ENCODE data around the gene TRIP13. TPM values are rescaled to one million over a fixed set of nuclear protein-coding genes. Genes with fewer than 3 reads are reported as not detected.

TRIP13 gene
- total RNA-seq, 2 donors from 2014 or later: 21.9 to 32.4 TPM

DNA sequence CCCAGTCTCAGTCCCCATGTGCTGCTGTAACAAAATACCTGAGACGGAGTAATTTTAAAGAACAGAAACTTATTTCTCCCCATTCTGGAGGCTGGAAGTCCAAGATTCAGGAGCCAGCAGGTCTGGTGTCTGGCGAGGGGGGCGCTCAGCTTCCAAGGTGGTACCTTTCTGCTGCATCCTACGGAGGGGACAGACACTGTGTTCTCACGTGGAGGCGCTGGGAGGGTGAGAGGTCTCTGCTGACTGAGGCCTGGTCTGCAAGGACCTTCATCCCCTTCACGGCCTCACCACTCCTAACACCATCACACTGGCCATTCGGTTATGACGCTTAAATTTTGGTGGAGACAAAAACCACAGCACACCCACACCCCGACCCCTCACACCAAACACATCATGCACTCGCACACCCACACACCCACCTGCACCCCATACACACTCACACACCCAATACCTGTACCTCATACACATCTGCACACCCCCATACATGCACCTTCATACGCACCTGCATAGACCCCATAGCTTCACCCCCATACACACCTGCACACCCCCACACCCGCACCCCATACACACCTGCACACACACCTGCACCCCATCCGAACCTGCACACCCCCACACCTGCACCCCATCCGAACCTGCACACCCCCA, 32.1 kb upstream of the TRIP13 start:
- Mint-ChIP-seq H3K36me3 (ENCODE audit: low read depth) (peaks cover 25% of the 10 kb centered on the region), H3K27ac (no peak overlapping the region), H3K27me3 (ENCODE audit: insufficient read depth) (no peaks in the 10 kb centered on the region), H3K4me1 (peaks cover 5% of the 10 kb centered on the region), H3K9me3 (no peaks in the 10 kb centered on the region), H3K4me3 (no peak overlapping the region)
- Histone ChIP-seq H3K4me1 (ENCODE audit: control insufficient read depth, insufficient read depth, low read length) (no peaks in the 10 kb centered on the region), H3K9me3 (ENCODE audit: control insufficient read depth, low read length) (no peaks in the 10 kb centered on the region), H3K36me3 (ENCODE audit: control insufficient read depth, insufficient read depth, low read length) (peaks cover 33% of the 10 kb centered on the region), H3K9ac (ENCODE audit: extremely low read depth, low read length, poor library complexity, severe bottlenecking) (no peak overlapping the region), H3K4me3 (ENCODE audit: low read length) (no peak overlapping the region), H3K27me3 (ENCODE audit: control insufficient read depth, insufficient read depth, low read length, poor library complexity, severe bottlenecking) (no peaks in the 10 kb centered on the region), H3K27ac (ENCODE audit: low read depth, low read length) (no peak overlapping the region)
- TF ChIP-seq, protein P1, sequence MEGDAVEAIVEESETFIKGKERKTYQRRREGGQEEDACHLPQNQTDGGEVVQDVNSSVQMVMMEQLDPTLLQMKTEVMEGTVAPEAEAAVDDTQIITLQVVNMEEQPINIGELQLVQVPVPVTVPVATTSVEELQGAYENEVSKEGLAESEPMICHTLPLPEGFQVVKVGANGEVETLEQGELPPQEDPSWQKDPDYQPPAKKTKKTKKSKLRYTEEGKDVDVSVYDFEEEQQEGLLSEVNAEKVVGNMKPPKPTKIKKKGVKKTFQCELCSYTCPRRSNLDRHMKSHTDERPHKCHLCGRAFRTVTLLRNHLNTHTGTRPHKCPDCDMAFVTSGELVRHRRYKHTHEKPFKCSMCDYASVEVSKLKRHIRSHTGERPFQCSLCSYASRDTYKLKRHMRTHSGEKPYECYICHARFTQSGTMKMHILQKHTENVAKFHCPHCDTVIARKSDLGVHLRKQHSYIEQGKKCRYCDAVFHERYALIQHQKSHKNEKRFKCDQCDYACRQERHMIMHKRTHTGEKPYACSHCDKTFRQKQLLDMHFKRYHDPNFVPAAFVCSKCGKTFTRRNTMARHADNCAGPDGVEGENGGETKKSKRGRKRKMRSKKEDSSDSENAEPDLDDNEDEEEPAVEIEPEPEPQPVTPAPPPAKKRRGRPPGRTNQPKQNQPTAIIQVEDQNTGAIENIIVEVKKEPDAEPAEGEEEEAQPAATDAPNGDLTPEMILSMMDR (conservative IDR thresholded peaks at IDR 0.05): no peak
- 91 to 94% methylated on average over 5 to 15 of the region's 15 CpGs for WGBS, 2 experiments (ENCODE audit: insufficient coverage in 1 of 2, insufficient read length in 1 of 2)
- DNase-seq: no peak

DNA sequence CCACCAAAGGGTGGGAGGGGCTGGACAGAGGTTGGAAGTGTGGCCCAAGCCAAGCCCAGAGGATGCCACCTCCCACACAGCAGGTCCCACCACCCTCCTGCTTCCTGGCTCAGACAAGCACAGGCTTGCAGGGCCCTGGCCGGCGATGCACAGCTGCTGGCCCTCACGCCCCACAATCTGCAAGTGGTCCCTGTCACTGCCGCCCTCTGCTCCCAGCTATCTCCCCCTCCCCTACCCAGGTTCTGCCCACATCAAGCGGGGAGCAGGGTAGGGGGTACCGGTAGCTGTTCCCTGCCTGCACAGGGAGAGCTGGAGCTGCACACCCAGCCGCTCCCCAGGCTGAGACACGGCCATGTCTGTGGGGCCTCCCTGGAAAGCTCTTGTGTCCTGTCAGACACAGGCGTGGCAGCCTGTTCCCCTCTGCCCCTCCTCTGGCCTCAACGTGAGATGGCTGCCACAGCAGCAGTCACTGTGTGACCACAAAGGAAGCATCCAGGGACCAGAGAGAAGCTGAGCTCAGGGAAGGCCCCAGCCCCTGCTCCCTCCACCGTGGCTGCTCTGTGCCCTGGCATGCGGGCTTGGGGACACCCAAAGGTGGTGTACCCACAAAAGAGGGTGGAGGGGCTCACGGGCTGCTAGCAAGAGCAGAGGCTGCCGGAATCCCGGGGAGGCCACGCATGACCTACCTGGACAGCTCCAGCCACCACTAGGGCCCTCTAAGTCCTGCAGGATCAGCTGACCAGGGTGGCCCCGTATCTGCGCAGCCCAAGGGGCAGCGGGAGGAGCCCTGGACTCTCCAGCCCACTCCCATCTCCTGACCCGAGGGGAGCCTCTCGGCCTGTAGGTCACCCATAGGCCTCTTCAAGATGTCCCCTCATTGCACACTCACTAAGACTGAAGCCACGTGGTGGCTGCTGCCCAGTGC, 31.0 kb upstream of the TRIP13 start:
- Mint-ChIP-seq H3K36me3 (ENCODE audit: low read depth) (peaks cover 32% of the 10 kb centered on the region), H3K4me1 (peaks cover 5% of the 10 kb centered on the region), H3K9me3 (no peaks in the 10 kb centered on the region), H3K27ac (no peak overlapping the region), H3K4me3 (no peak overlapping the region), H3K27me3 (ENCODE audit: insufficient read depth) (no peaks in the 10 kb centered on the region)
- Histone ChIP-seq H3K27ac (ENCODE audit: low read depth, low read length) (no peak overlapping the region), H3K9me3 (ENCODE audit: control insufficient read depth, low read length) (no peaks in the 10 kb centered on the region), H3K9ac (ENCODE audit: extremely low read depth, low read length, poor library complexity, severe bottlenecking) (no peak overlapping the region), H3K27me3 (ENCODE audit: control insufficient read depth, insufficient read depth, low read length, poor library complexity, severe bottlenecking) (no peaks in the 10 kb centered on the region), H3K4me1 (ENCODE audit: control insufficient read depth, insufficient read depth, low read length) (no peaks in the 10 kb centered on the region), H3K4me3 (ENCODE audit: low read length) (no peak overlapping the region), H3K36me3 (ENCODE audit: control insufficient read depth, insufficient read depth, low read length) (peaks cover 44% of the 10 kb centered on the region)
- TF ChIP-seq, protein P1 (conservative IDR thresholded peaks at IDR 0.05): no peak
- no peak for DNase-seq
- 88 to 94% methylated on average over 7 to 22 of the region's 22 CpGs for WGBS, 2 experiments (ENCODE audit: insufficient coverage in 1 of 2, insufficient read length in 1 of 2)

GRCh38 chr5:862367-863243, 30.1 kb upstream of the TRIP13 start:
- H3K9me3 Mint-ChIP-seq: no peaks in the 10 kb centered on the region
- H3K4me3 ChIP-seq (ENCODE audit: low read length): no peak overlapping the region
- 94 to 97% methylated on average over 19 to 25 of the region's 25 CpGs for WGBS, 2 experiments (ENCODE audit: insufficient coverage in 1 of 2, insufficient read length in 1 of 2)
- no peaks in the 10 kb centered on the region for H3K27me3 ChIP-seq (ENCODE audit: control insufficient read depth, insufficient read depth, low read length, poor library complexity, severe bottlenecking)
- peaks cover 37% of the 10 kb centered on the region for H3K36me3 Mint-ChIP-seq (ENCODE audit: low read depth)
- no peak overlapping the region for H3K27ac ChIP-seq (ENCODE audit: low read depth, low read length)
- H3K36me3 ChIP-seq (ENCODE audit: control insufficient read depth, insufficient read depth, low read length): peaks cover 52% of the 10 kb centered on the region
- TF ChIP-seq, protein P1 (conservative IDR thresholded peaks at IDR 0.05): no peak
- H3K4me1 ChIP-seq (ENCODE audit: control insufficient read depth, insufficient read depth, low read length): no peaks in the 10 kb centered on the region
- no peak for DNase-seq
- no peak overlapping the region for H3K27ac Mint-ChIP-seq
- H3K27me3 Mint-ChIP-seq (ENCODE audit: insufficient read depth): no peaks in the 10 kb centered on the region
- peaks cover 5% of the 10 kb centered on the region for H3K4me1 Mint-ChIP-seq
- H3K9me3 ChIP-seq (ENCODE audit: control insufficient read depth, low read length): no peaks in the 10 kb centered on the region
- H3K9ac ChIP-seq (ENCODE audit: extremely low read depth, low read length, poor library complexity, severe bottlenecking): no peak overlapping the region
- no peak overlapping the region for H3K4me3 Mint-ChIP-seq
